K562 (cell line): Measurements from ENCODE around the gene AJUBA. TPM values are rescaled to one million over a fixed set of nuclear protein-coding genes. Genes with fewer than 3 reads are reported as not detected.
A peak's percentile ranks its signal among the peaks of the same experiment; 100 is the strongest.

Experiments
- DACH1 ChIP-seq: fragments of 450-650 bp; IDR thresholded peaks from 2 replicates; pipeline ENCODE4 v1.6.1; 2018; ENCODE audit not compliant: partially characterized antibody
- DNMT1 ChIP-seq: fragments of 450-650 bp; IDR thresholded peaks from 2 replicates; pipeline ENCODE4 v1.6.1; 2016; ENCODE audit warnings: antibody characterized with exemption, mild to moderate bottlenecking
- ELF1 ChIP-seq: fragments of 200-800 bp; sonication (Bioruptor generic); IDR thresholded peaks from 2 replicates; pipeline ENCODE4 v1.6.1; 2016; ENCODE audit warnings: missing genetic modification characterization, missing compliant biosample characterization
- NR1H2 ChIP-seq: sonication (generic); formaldehyde crosslinking; IDR thresholded peaks from 2 replicates; pipeline ENCODE4 v1.4.0; 2020; ENCODE audit warnings: mild to moderate bottlenecking, missing genetic modification reagents
- PHF20 ChIP-seq: fragments of 450-650 bp; IDR thresholded peaks from 2 replicates; pipeline ENCODE4 v1.6.1; 2018; ENCODE audit not compliant: partially characterized antibody
- RREB1 ChIP-seq: fragments of 250-450 bp; sonication (Bioruptor Pico); IDR thresholded peaks from 2 replicates; pipeline ENCODE4 v1.4.0; 2020
- SRSF7 ChIP-seq: fragments of 200-400 bp; formaldehyde crosslinking; optimal IDR thresholded peaks from 2 replicates; pipeline ENCODE3; 2017; ENCODE audit warnings: mild to moderate bottlenecking, low read depth, low read length
- TEAD4 ChIP-seq, 2 experiments: sonication (generic) in 1 of 2; formaldehyde crosslinking in 1 of 2; IDR thresholded peaks; 2 replicates each; pipeline versions ENCODE4 v1.6.1 to v1.8.0; 2012 to 2022; ENCODE audit warnings: borderline replicate concordance in 1 of 2, inconsistent platforms in 1 of 2, low read length in 1 of 2, mild to moderate bottlenecking in 1 of 2, missing genetic modification reagents in 1 of 2
- TFE3 ChIP-seq: fragments of 450-650 bp; formaldehyde crosslinking; IDR thresholded peaks from 2 replicates; pipeline ENCODE4 v1.4.0; 2020; ENCODE audit warnings: mild to moderate bottlenecking, mixed read lengths
- ZKSCAN1 ChIP-seq: fragments of 150-350 bp; IDR thresholded peaks from 2 replicates; pipeline ENCODE4 v1.6.1; 2016; ENCODE audit warnings: low read depth, low read length
- ZNF23 ChIP-seq: fragments of 250-450 bp; sonication (Bioruptor Pico); IDR thresholded peaks from 2 replicates; pipeline ENCODE4 v1.4.0; 2020; ENCODE audit warnings: mild to moderate bottlenecking
- ZNF780A ChIP-seq: fragments of 250-450 bp; sonication (Bioruptor Pico); IDR thresholded peaks from 2 replicates; pipeline ENCODE4 v1.5.0; 2021; ENCODE audit warnings: mild to moderate bottlenecking
- polyA plus RNA-seq, 8 experiments: library from polyadenylated mRNA; depleted of rRNA in 4 of 8; stranded (reverse) in 5 of 8; unstranded in 3 of 8; fragments of >200 nt; fragmentation: Nextera tagmentation in 2 of 8; fragmentation: Illumina TruSeq in 1 of 8; extraction: Ambion mirVana in 2 of 8; extraction: Trizol in 1 of 8; gene quantifications; 2 replicates each; pipeline versions ENCODE4 v1.2.1 to v1.2.3, GENCODE V29; 2011 to 2014; ENCODE audit warnings: inconsistent platforms in 1 of 8, missing spikeins in 1 of 8
- total RNA-seq, 7 experiments: library from RNA; depleted of rRNA in 6 of 7; stranded (reverse); fragments of >200 nt in 6 of 7; fragmentation: Illumina TruSeq in 2 of 7; extraction: Trizol in 2 of 7; gene quantifications; 2 replicates each; pipeline versions ENCODE4 v1.2.1 to v1.2.3, GENCODE V29; 2011 to 2021; ENCODE audit warnings: low replicate concordance in 1 of 7
- TF ChIP-seq, protein P1 (sequence below): sonication (generic); formaldehyde crosslinking; IDR thresholded peaks from 2 replicates; pipeline ENCODE4 v1.8.0; 2023; ENCODE audit warnings: mild to moderate bottlenecking, missing genetic modification reagents
- TF ChIP-seq, protein P2 (sequence below): fragments of 450-650 bp; IDR thresholded peaks from 2 replicates; pipeline ENCODE4 v1.6.1; 2014; ENCODE audit warnings: low read depth, mild to moderate bottlenecking, moderate library complexity, borderline replicate concordance
- TF ChIP-seq, protein P3 (sequence below): fragments of 250-450 bp; sonication (Bioruptor Pico); IDR thresholded peaks from 2 replicates; pipeline ENCODE4 v1.4.0; 2020; ENCODE audit warnings: mild to moderate bottlenecking, moderate library complexity

AJUBA gene
- total and polyA plus RNA-seq, 9 of the 15 experiments (the other 6 are each of a cell fraction or from before 2014, with no cell fraction given) = 0.73 to 4.7 (median 2.8) TPM

DNA sequence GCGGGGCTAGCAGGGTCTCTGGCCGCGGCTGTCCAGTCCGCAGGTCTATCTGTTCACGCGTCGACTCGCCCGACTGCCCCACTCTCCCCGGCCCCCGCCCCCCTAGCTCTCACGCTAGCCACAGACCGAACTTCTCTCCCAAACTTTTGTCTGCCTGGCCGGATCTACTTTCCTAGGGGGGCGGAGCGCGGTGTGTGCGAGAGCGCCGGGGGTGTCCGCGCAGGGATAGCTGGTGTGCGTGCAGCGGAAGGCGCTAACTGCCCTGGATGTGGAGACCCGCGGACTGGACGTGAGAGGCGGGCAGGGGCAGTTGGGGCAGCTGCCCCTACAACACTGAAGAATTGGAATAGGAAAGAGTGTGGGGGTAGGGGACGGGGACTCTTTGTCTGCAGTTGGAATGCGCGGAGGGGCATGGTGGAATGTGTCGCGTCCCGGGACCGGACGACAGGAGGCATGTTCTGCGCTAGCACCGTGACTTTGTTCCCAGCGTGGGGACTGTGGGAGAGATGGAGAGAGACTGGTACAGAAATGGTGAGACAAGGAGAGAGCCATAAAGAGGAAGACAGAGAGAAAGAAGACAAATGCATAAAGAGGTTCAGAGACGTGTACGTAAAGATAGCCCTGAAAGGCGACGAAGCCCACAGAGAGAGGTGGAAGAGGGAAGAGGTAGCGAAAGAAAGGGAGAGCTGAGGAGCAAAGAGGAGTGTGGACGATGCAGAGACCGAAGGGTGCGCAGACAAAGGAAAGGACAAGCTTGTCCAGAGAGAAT, at the start of gene AJUBA (continued):
- TF ChIP-seq, protein P1, sequence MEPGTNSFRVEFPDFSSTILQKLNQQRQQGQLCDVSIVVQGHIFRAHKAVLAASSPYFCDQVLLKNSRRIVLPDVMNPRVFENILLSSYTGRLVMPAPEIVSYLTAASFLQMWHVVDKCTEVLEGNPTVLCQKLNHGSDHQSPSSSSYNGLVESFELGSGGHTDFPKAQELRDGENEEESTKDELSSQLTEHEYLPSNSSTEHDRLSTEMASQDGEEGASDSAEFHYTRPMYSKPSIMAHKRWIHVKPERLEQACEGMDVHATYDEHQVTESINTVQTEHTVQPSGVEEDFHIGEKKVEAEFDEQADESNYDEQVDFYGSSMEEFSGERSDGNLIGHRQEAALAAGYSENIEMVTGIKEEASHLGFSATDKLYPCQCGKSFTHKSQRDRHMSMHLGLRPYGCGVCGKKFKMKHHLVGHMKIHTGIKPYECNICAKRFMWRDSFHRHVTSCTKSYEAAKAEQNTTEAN = no peak
- TF ChIP-seq SRSF7 = no peak
- TF ChIP-seq RREB1 = 0 out of 2 replicates have a peak, but pooled peaks have one; percentile 19
- no peak; the same call in 1 of the 2 replicates for TF ChIP-seq DNMT1
- TF ChIP-seq, protein P2, sequence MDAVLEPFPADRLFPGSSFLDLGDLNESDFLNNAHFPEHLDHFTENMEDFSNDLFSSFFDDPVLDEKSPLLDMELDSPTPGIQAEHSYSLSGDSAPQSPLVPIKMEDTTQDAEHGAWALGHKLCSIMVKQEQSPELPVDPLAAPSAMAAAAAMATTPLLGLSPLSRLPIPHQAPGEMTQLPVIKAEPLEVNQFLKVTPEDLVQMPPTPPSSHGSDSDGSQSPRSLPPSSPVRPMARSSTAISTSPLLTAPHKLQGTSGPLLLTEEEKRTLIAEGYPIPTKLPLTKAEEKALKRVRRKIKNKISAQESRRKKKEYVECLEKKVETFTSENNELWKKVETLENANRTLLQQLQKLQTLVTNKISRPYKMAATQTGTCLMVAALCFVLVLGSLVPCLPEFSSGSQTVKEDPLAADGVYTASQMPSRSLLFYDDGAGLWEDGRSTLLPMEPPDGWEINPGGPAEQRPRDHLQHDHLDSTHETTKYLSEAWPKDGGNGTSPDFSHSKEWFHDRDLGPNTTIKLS = peak; percentile 65
- peak; percentile 91 for TF ChIP-seq TEAD4 (IDR thresholded peaks at IDR 0.05; ENCODE audit: low read length)
- TF ChIP-seq TEAD4 (CRISPR knock-in tag; IDR thresholded peaks at IDR 0.05; ENCODE audit: borderline replicate concordance) = peak; percentile 99
- no peak for TF ChIP-seq ZNF780A (CRISPR knock-in tag)
- 0 out of 2 replicates have a peak, but pooled peaks have one; percentile 28 for TF ChIP-seq ELF1 (tag)
- peak; percentile 73 for TF ChIP-seq PHF20
- TF ChIP-seq, protein P3, sequence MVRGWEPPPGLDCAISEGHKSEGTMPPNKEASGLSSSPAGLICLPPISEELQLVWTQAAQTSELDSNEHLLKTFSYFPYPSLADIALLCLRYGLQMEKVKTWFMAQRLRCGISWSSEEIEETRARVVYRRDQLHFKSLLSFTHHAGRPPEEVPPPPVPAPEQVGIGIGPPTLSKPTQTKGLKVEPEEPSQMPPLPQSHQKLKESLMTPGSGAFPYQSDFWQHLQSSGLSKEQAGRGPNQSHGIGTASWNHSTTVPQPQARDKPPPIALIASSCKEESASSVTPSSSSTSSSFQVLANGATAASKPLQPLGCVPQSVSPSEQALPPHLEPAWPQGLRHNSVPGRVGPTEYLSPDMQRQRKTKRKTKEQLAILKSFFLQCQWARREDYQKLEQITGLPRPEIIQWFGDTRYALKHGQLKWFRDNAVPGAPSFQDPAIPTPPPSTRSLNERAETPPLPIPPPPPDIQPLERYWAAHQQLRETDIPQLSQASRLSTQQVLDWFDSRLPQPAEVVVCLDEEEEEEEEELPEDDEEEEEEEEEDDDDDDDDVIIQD (CRISPR knock-in tag) = no peak
- no peak for TF ChIP-seq DACH1
- TF ChIP-seq ZNF23 = no peak
- no peak for TF ChIP-seq TFE3 (CRISPR knock-in tag)
- TF ChIP-seq NR1H2 (CRISPR knock-in tag) = 0 out of 2 replicates have a peak, but pooled peaks have one; percentile 50
- TF ChIP-seq ZKSCAN1 = no peak
